IMR-90 (cell line): ENCODE results near the gene GNAZ. TPM values are rescaled to one million over a fixed set of nuclear protein-coding genes. Genes with fewer than 3 reads are reported as not detected.

Experiments used
- ATAC-seq: fragments of 200-7000 bp; cut with Tn5 transposase; 2 replicates; pipeline ENCODE4 v1.9.1; 2020; ENCODE audit warnings: low read depth, mild to moderate bottlenecking, moderate library complexity
- BruUV-seq: library from RNA; stranded (reverse); fragments of 400-500 nt; replicated peaks from 2 replicates; lab custom pipeline; 2021; lab: Mats Ljungman, UMichigan
- CTCF ChIA-PET: fragments of 300-600 bp; formaldehyde crosslinking; extraction: SDS; loops from one replicate; lab custom pipeline; 2021; ENCODE audit warnings: antibody characterized with exemption; lab: Yijun Ruan, JAX
- POLR2A ChIA-PET: fragments of 300-600 bp; sonication (Branson Sonifier 250); formaldehyde crosslinking; loops from one replicate; lab custom pipeline; 2022; ENCODE audit warnings: antibody characterized with exemption; ENCODE audit not compliant: unreplicated experiment; lab: Charles Lee
- DNase-seq: peaks from one replicate; pipeline ENCODE4 v3.0.0; 2013
- H2AFZ ChIP-seq: replicated peaks from 2 replicates; pipeline ENCODE3; 2013; ENCODE audit warnings: low read length, mild to moderate bottlenecking; ENCODE audit not compliant: poor library complexity
- H2AK5ac ChIP-seq: 2 replicates; pipeline ENCODE4 v1.6.1; 2013; ENCODE audit warnings: low read depth, low read length, inconsistent platforms
- H2AK9ac ChIP-seq: replicated peaks from 2 replicates; pipeline ENCODE3; 2013; ENCODE audit warnings: mild to moderate bottlenecking, low read depth, low read length, moderate library complexity; ENCODE audit not compliant: poor library complexity
- H2BK120ac ChIP-seq: 2 replicates; pipeline ENCODE4 v1.6.1; 2013; ENCODE audit warnings: low read depth, low read length, inconsistent platforms
- H2BK15ac ChIP-seq: 3 replicates; pipeline ENCODE4 v1.6.1; 2013; ENCODE audit warnings: low read depth, low read length, inconsistent platforms
- H2BK20ac ChIP-seq: 2 replicates; pipeline ENCODE4 v1.6.1; 2013; ENCODE audit warnings: low read depth, mild to moderate bottlenecking, inconsistent platforms, low read length, moderate library complexity
- H2BK5ac ChIP-seq: 2 replicates; pipeline ENCODE4 v1.6.1; 2013; ENCODE audit warnings: mild to moderate bottlenecking, low read depth, low read length, inconsistent platforms; ENCODE audit not compliant: poor library complexity, severe bottlenecking
- H3K14ac ChIP-seq: replicated peaks from 2 replicates; pipeline ENCODE4 v1.6.1; 2013; ENCODE audit warnings: low read depth, low read length, inconsistent platforms
- H3K18ac ChIP-seq: 2 replicates; pipeline ENCODE4 v1.6.1; 2013; ENCODE audit warnings: low read depth, low read length, control low read depth
- H3K23ac ChIP-seq: 2 replicates; pipeline ENCODE4 v1.6.1; 2013; ENCODE audit warnings: low read depth, low read length, inconsistent platforms
- H3K27ac ChIP-seq: 2 replicates; pipeline ENCODE4 v1.5.1; 2013; ENCODE audit warnings: mild to moderate bottlenecking, control low read depth, low read length; ENCODE audit not compliant: insufficient read depth
- H3K27me3 ChIP-seq: 2 replicates; pipeline ENCODE4 v1.6.1; 2013; ENCODE audit warnings: low read length; ENCODE audit not compliant: control insufficient read depth, insufficient read depth
- H3K36me3 ChIP-seq: 2 replicates; pipeline ENCODE4 v1.6.1; 2013; ENCODE audit warnings: low read length, mixed read lengths; ENCODE audit not compliant: control insufficient read depth, insufficient read depth
- H3K4ac ChIP-seq: 2 replicates; pipeline ENCODE4 v1.6.1; 2013; ENCODE audit warnings: low read depth, low read length, inconsistent platforms
- H3K4me1 ChIP-seq: 2 replicates; pipeline ENCODE4 v1.6.1; 2013; ENCODE audit warnings: low read length, mixed read lengths; ENCODE audit not compliant: control insufficient read depth, insufficient read depth
- H3K4me2 ChIP-seq: 2 replicates; pipeline ENCODE4 v1.6.1; 2013; ENCODE audit warnings: low read depth, mild to moderate bottlenecking, control low read depth, low read length, moderate library complexity
- H3K4me3 ChIP-seq: 2 replicates; pipeline ENCODE4 v1.5.1; 2013; ENCODE audit warnings: low read depth, mild to moderate bottlenecking, control low read depth, low read length, moderate library complexity; ENCODE audit not compliant: insufficient read depth
- H3K56ac ChIP-seq: 2 replicates; pipeline ENCODE4 v1.6.1; 2013; ENCODE audit warnings: low read length, inconsistent platforms; ENCODE audit not compliant: insufficient read depth; ENCODE audit errors: extremely low read depth
- H3K79me1 ChIP-seq, 2 experiments: 2 replicates each; pipeline ENCODE4 v1.6.1; 2013; ENCODE audit warnings: low read length in 2 of 2, inconsistent platforms in 1 of 2, low read depth in 1 of 2
- H3K9ac ChIP-seq: 2 replicates; pipeline ENCODE4 v1.6.1; 2013; ENCODE audit warnings: low read depth, low read length, control low read depth
- H3K9me1 ChIP-seq: 2 replicates; pipeline ENCODE4 v1.6.1; 2013; ENCODE audit warnings: low read length, inconsistent platforms; ENCODE audit not compliant: insufficient read depth
- H3K9me3 ChIP-seq: 2 replicates; pipeline ENCODE4 v1.6.1; 2013; ENCODE audit warnings: low read length; ENCODE audit not compliant: control insufficient read depth, insufficient read depth
- H4K20me1 ChIP-seq: 2 replicates; pipeline ENCODE4 v1.6.1; 2013; ENCODE audit warnings: low read length, inconsistent platforms; ENCODE audit not compliant: insufficient read depth
- H4K5ac ChIP-seq: 2 replicates; pipeline ENCODE4 v1.6.1; 2013; ENCODE audit warnings: mild to moderate bottlenecking, low read depth, low read length, control low read depth
- H4K8ac ChIP-seq, 2 experiments: 2 replicates each; pipeline ENCODE4 v1.6.1; 2013; ENCODE audit warnings: low read depth in 2 of 2, low read length in 2 of 2, control low read depth in 1 of 2, inconsistent platforms in 1 of 2
- H4K91ac ChIP-seq: 2 replicates; pipeline ENCODE4 v1.6.1; 2013; ENCODE audit warnings: low read depth, low read length, inconsistent platforms; ENCODE audit not compliant: insufficient read depth
- BHLHE40 ChIP-seq: fragments of 150-350 bp; IDR thresholded peaks from 2 replicates; pipeline ENCODE4 v1.6.1; 2016; ENCODE audit warnings: mild to moderate bottlenecking, low read depth, low read length
- CEBPB ChIP-seq: IDR thresholded peaks from 2 replicates; pipeline ENCODE4 v1.6.1; 2012; ENCODE audit warnings: low read depth, low read length, improper control_type of control experiment
- CHD1 ChIP-seq: IDR thresholded peaks from 2 replicates; pipeline ENCODE4 v1.6.1; 2012; ENCODE audit warnings: low read depth, low read length, improper control_type of control experiment
- CTCF ChIP-seq: conservative IDR thresholded peaks from 2 replicates; pipeline ENCODE4 v1.5.1; 2012; ENCODE audit warnings: mild to moderate bottlenecking, low read depth, low read length, improper control_type of control experiment
- FOS ChIP-seq: fragments of 150-350 bp; IDR thresholded peaks from 2 replicates; pipeline ENCODE4 v1.6.1; 2016; ENCODE audit warnings: low read depth, low read length
- MAFK ChIP-seq: IDR thresholded peaks from 2 replicates; pipeline ENCODE4 v1.6.1; 2012; ENCODE audit warnings: low read depth, low read length, improper control_type of control experiment
- MAZ ChIP-seq: IDR thresholded peaks from 2 replicates; pipeline ENCODE4 v1.6.1; 2012; ENCODE audit warnings: low read depth, mild to moderate bottlenecking, low read length, improper control_type of control experiment, moderate library complexity, borderline replicate concordance
- MXI1 ChIP-seq: IDR thresholded peaks from 2 replicates; pipeline ENCODE4 v1.6.1; 2012; ENCODE audit warnings: low read depth, mild to moderate bottlenecking, low read length, moderate library complexity, borderline replicate concordance
- NFE2L2 ChIP-seq: fragments of 150-350 bp; IDR thresholded peaks from 2 replicates; pipeline ENCODE4 v1.6.1; 2016; ENCODE audit warnings: low read depth, mild to moderate bottlenecking, low read length
- POLR2A ChIP-seq: IDR thresholded peaks from 2 replicates; pipeline ENCODE4 v1.6.1; 2012; ENCODE audit warnings: mild to moderate bottlenecking, low read depth, low read length
- RAD21 ChIP-seq: IDR thresholded peaks from 2 replicates; pipeline ENCODE4 v1.6.1; 2012; ENCODE audit warnings: low read length, improper control_type of control experiment
- RCOR1 ChIP-seq: IDR thresholded peaks from 2 replicates; pipeline ENCODE4 v1.6.1; 2012; ENCODE audit warnings: mild to moderate bottlenecking, low read length, improper control_type of control experiment; ENCODE audit not compliant: insufficient replicate concordance
- RFX5 ChIP-seq: IDR thresholded peaks from 2 replicates; pipeline ENCODE4 v1.8.0; 2012; ENCODE audit warnings: low read depth, mild to moderate bottlenecking, low read length, moderate library complexity
- SMC3 ChIP-seq: fragments of 150-350 bp; IDR thresholded peaks from 2 replicates; pipeline ENCODE4 v1.6.1; 2016; ENCODE audit warnings: low read depth, mild to moderate bottlenecking, antibody characterized with exemption, low read length, moderate library complexity
- WGBS, 2 experiments: methylation state at CpG; one replicate each; pipeline versions ENCODE4 v1.1.5 to v1.1.7; 2013; ENCODE audit warnings: missing lambda C conversion rate in 2 of 2; ENCODE audit not compliant: insufficient read length in 1 of 2; ENCODE audit errors: extremely low coverage in 2 of 2; 5-methylcytosine and 5-hydroxymethylcytosine counted together
- dilution Hi-C: fragments of 300-500 bp; cut with HindIII; formaldehyde crosslinking; loops from one replicate; pipeline ENCODE4 v1.14.3; 2018; ENCODE audit warnings: low sequenced_read_pairs; ENCODE audit not compliant: unreplicated experiment
- in situ Hi-C: fragments of 300-500 bp; cut with MboI; formaldehyde crosslinking; loops from 3 replicates; pipeline ENCODE4 v1.14.3; 2019; ENCODE audit warnings: low sequenced_read_pairs, inconsistent platforms, mixed read lengths
- intact Hi-C: fragments of 100-400 bp; cut with micrococcal nuclease; formaldehyde crosslinking; loops from 2 replicates; pipeline ENCODE4 v1.10.0; 2022
- polyA plus RNA-seq, 3 experiments: library from polyadenylated mRNA; depleted of rRNA; stranded (reverse); fragments of >200 nt; gene quantifications; 2 replicates each; pipeline ENCODE4 v1.2.3, GENCODE V29; 2012; ENCODE audit warnings: low replicate concordance in 1 of 3
- total RNA-seq: library from RNA; depleted of rRNA; stranded (reverse); fragments of >200 nt; gene quantifications from 2 replicates; pipeline ENCODE4 v1.2.3, GENCODE V29; 2012

The GNAZ gene
- total and polyA plus RNA-seq, 2 of the 4 experiments (the other 2 are of a cell fraction) = 1.5 to 2.5 TPM

- WGBS, 2 experiments = no CpG with 5 or more reads among the region's 9 CpGs
- Histone ChIP-seq H3K36me3 (no peaks in the 10 kb centered on the region), H2AK5ac (no peak overlapping the region), H3K18ac (no peak overlapping the region), H3K9me3 (no peaks in the 10 kb centered on the region), H3K4ac (no peak overlapping the region), H4K5ac (no peak overlapping the region), H2BK5ac (no peak overlapping the region), H3K14ac (no peak overlapping the region), H4K20me1 (no peaks in the 10 kb centered on the region), H3K4me1 (no peaks in the 10 kb centered on the region), H3K56ac (no peak overlapping the region), H4K91ac (no peak overlapping the region), H2AFZ (no peak overlapping the region), H3K27ac (no peak overlapping the region), H3K23ac (no peak overlapping the region), H2BK20ac (no peak overlapping the region), H3K9me1 (no peaks in the 10 kb centered on the region), H2AK9ac (no peak overlapping the region), H3K79me1 (no peaks in the 10 kb centered on the region), H4K8ac (no peak overlapping the region), H3K4me2 (no peak overlapping the region), H3K27me3 (peaks cover 9% of the 10 kb centered on the region; the same call in 1 of the 2 replicates), H3K9ac (no peak overlapping the region), H3K4me3 (no peak overlapping the region), H2BK15ac (no peak overlapping the region), H2BK120ac (no peak overlapping the region)
- CTCF ChIA-PET = no interaction called here
- intact Hi-C loops (no loop called here), in situ Hi-C loops (no loop called here), dilution Hi-C loops (no loop called here)
- POLR2A ChIA-PET = no interaction called here
- ATAC-seq (no peak), DNase-seq (no peak)
- no peak for TF ChIP-seq RCOR1
- TF ChIP-seq SMC3 = no peak
- TF ChIP-seq NFE2L2 = no peak
- no peak for TF ChIP-seq BHLHE40
- no peak for TF ChIP-seq FOS
- TF ChIP-seq CTCF = no peak
- no peak for TF ChIP-seq RFX5
- no peak for TF ChIP-seq MAFK
- no peak for TF ChIP-seq MAZ
- no peak for TF ChIP-seq CEBPB
- no peak for TF ChIP-seq POLR2A
- no peak for TF ChIP-seq MXI1
- TF ChIP-seq CHD1 = no peak
- TF ChIP-seq RAD21 = no peak
- no TSS peak for BruUV-seq
Observed at GRCh38 chr22:23060612-23061400, 9.5 kb upstream of the GNAZ start.
